Ishikawa (cell line): ENCODE measurements around the gene MRPL24.

Source experiments
- EP300 ChIP-seq: IDR thresholded peaks from 2 replicates; pipeline ENCODE4 v1.6.1; 2012; ENCODE audit warnings: borderline replicate concordance
- FOXM1 ChIP-seq: IDR thresholded peaks from 2 replicates; pipeline ENCODE4 v1.6.1; 2012; ENCODE audit warnings: low read depth, borderline replicate concordance
- MAX ChIP-seq: IDR thresholded peaks from 2 replicates; pipeline ENCODE4 v1.6.1; 2012
- NFIC ChIP-seq: IDR thresholded peaks from 2 replicates; pipeline ENCODE4 v1.6.1; 2012
- RAD21 ChIP-seq: IDR thresholded peaks from 2 replicates; pipeline ENCODE4 v1.6.1; 2012; ENCODE audit warnings: low read depth

GRCh38 chr1:156768610-156769295, 27.9 kb upstream of the MRPL24 start:
- TF ChIP-seq NFIC = no peak
- no peak for TF ChIP-seq FOXM1
- no peak for TF ChIP-seq EP300
- TF ChIP-seq RAD21 = no peak
- no peak for TF ChIP-seq MAX
